OCI-LY3 (cell line): ENCODE results near the gene GZMA.
"Not testable (repeated sequence)": the region's sequence is repeated elsewhere in the genome, so short reads cannot be mapped to it uniquely, and the experiment has no call there.

ENCODE experiments used
- EZH2phosphoT487 ChIP-seq: fragments of 200-600 bp; shearing (Covaris generic); IDR thresholded peaks from 2 replicates; pipeline ENCODE4 v1.6.1; 2018; ENCODE audit warnings: antibody characterized with exemption, mixed run types, low read depth
- TF ChIP-seq, protein P1 (sequence below): fragments of 200-600, 300-600 bp; sonication (generic); IDR thresholded peaks from 2 replicates; pipeline ENCODE4 v1.5.1; 2014; ENCODE audit warnings: antibody characterized with exemption, low read length, low read depth

DNA sequence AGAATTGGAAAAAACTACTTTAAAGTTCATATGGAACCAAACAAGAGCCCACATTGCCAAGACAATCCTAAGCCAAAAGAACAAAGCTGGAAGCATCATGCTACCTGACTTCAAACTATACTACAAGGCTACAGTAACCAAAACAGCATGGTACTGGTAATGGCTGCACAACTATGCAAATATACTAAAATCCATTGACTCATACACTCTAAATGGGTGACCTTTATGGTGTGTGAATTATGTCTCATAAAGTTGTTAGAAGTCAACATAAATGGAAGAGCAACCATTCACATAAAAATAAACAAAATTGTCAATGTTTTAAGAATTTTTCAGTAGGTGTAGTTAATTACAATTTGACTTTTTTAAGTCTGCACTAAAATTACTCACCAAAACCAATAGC is 1.3 kb upstream of the GZMA start:
- TF ChIP-seq, protein P1, sequence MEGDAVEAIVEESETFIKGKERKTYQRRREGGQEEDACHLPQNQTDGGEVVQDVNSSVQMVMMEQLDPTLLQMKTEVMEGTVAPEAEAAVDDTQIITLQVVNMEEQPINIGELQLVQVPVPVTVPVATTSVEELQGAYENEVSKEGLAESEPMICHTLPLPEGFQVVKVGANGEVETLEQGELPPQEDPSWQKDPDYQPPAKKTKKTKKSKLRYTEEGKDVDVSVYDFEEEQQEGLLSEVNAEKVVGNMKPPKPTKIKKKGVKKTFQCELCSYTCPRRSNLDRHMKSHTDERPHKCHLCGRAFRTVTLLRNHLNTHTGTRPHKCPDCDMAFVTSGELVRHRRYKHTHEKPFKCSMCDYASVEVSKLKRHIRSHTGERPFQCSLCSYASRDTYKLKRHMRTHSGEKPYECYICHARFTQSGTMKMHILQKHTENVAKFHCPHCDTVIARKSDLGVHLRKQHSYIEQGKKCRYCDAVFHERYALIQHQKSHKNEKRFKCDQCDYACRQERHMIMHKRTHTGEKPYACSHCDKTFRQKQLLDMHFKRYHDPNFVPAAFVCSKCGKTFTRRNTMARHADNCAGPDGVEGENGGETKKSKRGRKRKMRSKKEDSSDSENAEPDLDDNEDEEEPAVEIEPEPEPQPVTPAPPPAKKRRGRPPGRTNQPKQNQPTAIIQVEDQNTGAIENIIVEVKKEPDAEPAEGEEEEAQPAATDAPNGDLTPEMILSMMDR: not testable (repeated sequence)
- not testable (repeated sequence) for TF ChIP-seq EZH2phosphoT487
